Embryonic facial prominence (tissue), 1 donor: ENCODE results near the gene BTD.
"Not testable (repeated sequence)": the region's sequence is repeated elsewhere in the genome, so short reads cannot be mapped to it uniquely, and the experiment has no call there.

ENCODE experiments used
- DNase-seq: peaks from one replicate; pipeline ENCODE4 v3.0.0-alpha.2; 2016; ENCODE audit errors: extremely low spot score

The BTD gene

GRCh38 chr3:15601399-15602145 lies at the start of gene BTD, which contains the start of gene HACL1:
BTD (plus strand) TSS chr3:15601745; CDS start chr3:15635440, 33,695 bp downstream.
HACL1 (minus strand) TSS chr3:15601569; CDS start chr3:15601463, 106 bp downstream.
- peak; percentile 99 for DNase-seq

DNA sequence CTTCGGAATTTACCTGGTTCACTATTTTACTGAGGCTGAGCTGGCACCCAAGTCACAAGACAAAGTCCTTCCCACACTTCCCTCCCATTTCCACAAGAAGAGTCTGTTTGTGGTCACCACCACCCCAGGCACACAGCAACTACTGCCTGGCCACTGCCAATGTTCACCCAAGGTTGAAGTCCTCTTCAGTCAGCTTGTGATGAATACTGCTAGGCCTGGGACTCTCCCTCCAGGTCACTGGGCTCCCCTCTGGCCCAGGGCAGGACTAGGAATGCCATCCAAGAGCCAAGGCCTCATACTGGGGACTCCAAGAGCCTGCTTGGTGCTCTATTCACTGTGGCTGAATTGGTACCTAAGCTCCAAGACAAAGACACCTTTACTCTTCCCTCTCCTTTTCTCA lies 49.6 kb upstream of the BTD start:
- DNase-seq: no peak

- DNase-seq: no peak
Observed at GRCh38 chr3:15553749-15554148, 47.8 kb upstream of the BTD start.

DNA sequence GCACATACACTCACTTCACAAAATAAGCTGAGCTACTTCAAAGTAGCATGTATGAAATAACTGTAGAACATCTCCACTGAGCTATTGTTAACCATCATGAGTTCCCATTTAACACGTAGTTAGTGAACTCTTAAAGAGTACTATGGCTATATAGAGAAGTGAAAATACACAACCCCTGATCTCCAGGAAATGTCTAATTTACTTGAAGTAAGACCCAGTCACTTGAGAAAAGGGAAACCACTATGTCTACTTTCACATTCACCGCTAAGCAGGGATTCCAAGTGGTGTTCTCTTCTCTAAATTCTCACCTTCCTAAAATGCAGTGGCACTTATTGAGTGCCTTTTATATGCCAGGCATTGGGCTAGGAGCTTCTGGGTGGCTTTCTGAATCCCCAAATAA lies 45.0 kb upstream of the BTD start:
- DNase-seq: no peak

- DNase-seq: no peak
Observed at GRCh38 chr3:15557511-15557946, 44.0 kb upstream of the BTD start.

DNA sequence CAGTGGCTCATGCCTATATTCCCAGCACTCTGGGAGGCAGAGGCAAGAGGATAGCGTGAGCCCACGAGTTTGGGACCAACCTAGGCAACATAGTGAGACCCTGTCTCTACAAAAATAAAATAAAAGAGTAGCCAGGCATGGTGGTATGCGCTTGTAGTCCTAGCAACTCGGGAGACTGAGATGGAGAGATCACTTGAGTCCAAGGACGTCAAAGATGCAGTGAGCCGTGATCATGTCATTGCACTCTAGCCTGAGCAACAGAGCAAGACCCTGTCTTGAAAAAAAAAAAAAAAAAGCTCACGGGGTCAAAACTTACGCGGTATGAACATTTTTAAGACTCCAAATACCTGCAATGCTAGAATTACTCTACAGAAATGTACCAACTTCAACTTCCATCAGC lies 43.0 kb upstream of the BTD start:
- DNase-seq: no peak

DNA sequence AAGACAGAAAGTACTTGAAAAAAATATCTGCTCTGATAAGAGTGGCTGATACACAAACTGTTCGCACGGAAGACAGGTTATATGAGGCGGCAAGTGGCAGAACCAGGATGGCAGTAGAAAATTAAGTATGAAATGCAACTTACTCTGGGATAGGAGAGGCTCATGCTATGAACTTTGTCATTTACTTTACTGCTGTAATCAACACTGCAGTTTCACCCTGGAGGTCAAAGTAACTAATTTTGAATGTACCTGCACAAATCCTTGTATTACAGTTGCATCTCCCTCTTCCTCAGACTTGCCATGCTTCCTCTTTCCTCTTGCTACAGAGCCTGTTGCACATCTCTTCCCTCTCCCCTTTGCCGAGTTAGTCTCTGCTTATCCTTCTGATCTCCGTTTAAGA lies 39.0 kb upstream of the BTD start:
- DNase-seq: no peak

DNA sequence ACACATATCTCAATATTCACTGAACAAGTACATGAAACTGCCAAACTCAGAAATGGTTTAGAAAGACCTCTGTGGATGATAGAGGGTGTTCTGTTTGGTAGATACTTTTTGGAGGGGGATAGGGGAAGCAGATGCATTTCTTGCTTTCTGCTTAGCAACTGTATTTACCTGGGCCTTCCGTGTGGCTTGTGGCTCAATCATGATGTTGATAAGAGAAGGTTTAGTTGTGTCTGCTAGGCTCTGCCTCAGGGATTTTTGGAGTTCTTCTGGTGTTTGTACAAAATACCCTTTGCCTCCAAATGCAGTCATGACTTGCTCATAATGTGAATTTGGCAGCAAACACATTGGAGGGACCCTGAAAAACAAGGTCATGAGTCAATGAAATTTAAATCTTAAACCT lies 38.4 kb upstream of the BTD start:
- no peak for DNase-seq

GRCh38 chr3:15572138-15572537 lies 29.4 kb upstream of the BTD start:
- no peak for DNase-seq

- no peak for DNase-seq
Observed at GRCh38 chr3:15575446-15575845, 26.1 kb upstream of the BTD start.

DNA sequence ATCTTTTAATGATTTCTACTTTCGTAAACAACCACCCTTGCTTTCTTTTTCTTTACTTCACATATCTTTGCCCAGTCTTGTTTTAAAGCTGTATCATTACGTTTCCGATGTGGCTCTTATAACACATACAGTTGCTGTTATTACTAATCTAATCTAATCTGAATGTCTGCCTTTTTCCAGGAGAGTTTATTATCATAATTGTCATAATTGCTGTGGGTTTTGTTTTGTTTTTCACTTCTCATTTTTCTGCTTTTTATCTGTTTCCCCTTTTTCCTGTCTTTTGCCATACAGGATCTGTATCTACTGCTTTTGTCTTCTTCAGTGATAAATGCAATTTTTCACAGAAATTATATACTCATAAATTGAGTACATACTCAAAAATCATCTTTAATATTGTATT lies 25.1 kb upstream of the BTD start:
- DNase-seq: no peak

GRCh38 chr3:15578289-15578867 lies 23.2 kb upstream of the BTD start:
- DNase-seq: no peak

- DNase-seq: no peak
Observed at GRCh38 chr3:15579051-15579450, 22.5 kb upstream of the BTD start.

- no peak for DNase-seq
Observed at GRCh38 chr3:15581471-15582394, 19.8 kb upstream of the BTD start.

DNA sequence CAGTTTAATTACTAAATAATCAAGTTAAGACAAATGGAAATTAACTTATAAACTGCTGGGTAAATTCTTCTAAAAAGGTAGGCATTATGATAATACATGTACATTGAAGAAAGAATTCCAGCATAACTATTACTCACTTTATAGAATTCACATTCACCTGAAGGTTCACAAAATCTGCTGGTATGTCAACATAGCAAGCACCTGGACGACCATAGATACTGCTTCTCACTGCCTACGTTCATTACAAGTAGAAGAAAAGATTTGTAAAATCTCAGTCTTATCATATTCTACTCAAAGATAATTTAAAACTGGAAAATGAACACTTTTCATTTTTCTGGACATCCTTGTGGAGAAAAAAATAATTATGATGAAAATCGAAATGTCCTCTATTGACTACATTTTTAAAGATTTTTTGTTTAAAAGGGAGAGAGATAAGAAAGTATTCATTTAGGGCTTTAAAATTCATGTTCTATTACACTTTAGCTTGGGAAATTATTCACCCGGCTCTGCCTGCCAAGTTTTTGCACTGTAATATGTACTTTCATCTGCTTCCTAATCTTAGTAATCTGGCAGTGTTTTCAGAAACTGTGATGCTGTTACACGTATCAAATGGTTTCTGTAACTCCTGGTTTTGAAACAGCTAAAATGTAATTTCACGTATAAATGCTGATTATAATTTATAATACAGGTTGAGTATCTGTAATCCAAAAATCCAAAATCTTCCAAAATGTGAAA lies 16.3 kb upstream of the BTD start:
- DNase-seq: no peak

GRCh38 chr3:15591242-15591641 lies 10.3 kb upstream of the BTD start:
- no peak for DNase-seq

- DNase-seq: no peak
Observed at GRCh38 chr3:15591928-15592327, 9.6 kb upstream of the BTD start.

GRCh38 chr3:15592968-15593367 lies 8.6 kb upstream of the BTD start:
- DNase-seq: no peak

GRCh38 chr3:15595955-15596354 lies 5.6 kb upstream of the BTD start:
- DNase-seq: no peak

- peak; percentile 11 for DNase-seq
Observed at GRCh38 chr3:15601046-15601398, 523 bp upstream of the BTD start.

DNA sequence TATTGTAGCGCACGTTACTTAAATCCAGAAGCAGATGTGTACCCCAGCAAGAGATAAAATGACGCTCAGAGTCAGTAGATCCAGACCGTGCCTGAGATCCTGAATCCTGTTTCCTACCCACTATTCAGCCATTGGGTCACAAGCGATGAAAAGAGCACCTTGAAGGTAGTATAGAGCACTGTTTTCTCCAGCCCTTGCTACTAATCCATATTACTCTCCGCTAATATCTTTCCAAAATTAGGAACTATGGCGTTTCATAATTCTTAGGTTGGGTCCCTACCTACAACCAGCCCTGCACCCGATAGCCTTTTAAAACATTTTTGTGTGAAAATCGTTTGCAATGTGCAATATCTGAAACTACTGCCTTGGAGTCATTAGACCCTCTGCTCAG lies 596 bp downstream of the BTD start:
- no peak for DNase-seq

GRCh38 chr3:15602816-15603215 lies 1.3 kb downstream of the BTD start:
- DNase-seq: not testable (repeated sequence)
